OCI-LY7 (cell line): ENCODE measurements around the gene GADD45GIP1. TPM values are rescaled to one million over a fixed set of nuclear protein-coding genes. Genes with fewer than 3 reads are reported as not detected.
"Not testable (repeated sequence)": the region's sequence is repeated elsewhere in the genome, so short reads cannot be mapped to it uniquely, and the experiment has no call there.

ENCODE experiments used
- BruUV-seq: library from RNA; stranded (reverse); fragments of 400-500 nt; replicated peaks from 2 replicates; lab custom pipeline; 2021; lab: Mats Ljungman, UMichigan
- CTCF ChIA-PET: fragments of 300-600 bp; sonication (Branson Sonifier 250); formaldehyde crosslinking; loops from one replicate; lab custom pipeline; 2022; ENCODE audit warnings: antibody characterized with exemption; ENCODE audit not compliant: unreplicated experiment; lab: Charles Lee
- POLR2A ChIA-PET: fragments of 300-600 bp; sonication (Branson Sonifier 250); formaldehyde crosslinking; loops from one replicate; lab custom pipeline; 2022; ENCODE audit warnings: antibody characterized with exemption; lab: Charles Lee
- DNase-seq: peaks from one replicate; pipeline ENCODE4 v3.0.0-alpha.2; 2015; ENCODE audit warnings: low spot score
- H2AFZ ChIP-seq: fragments of 200-600 bp; sonication (generic), shearing (Covaris generic); 2 replicates; pipeline ENCODE4 v1.6.1; 2014; ENCODE audit warnings: mild to moderate bottlenecking, antibody characterized with exemption, low read length, moderate library complexity
- H3K27ac ChIP-seq: fragments of 200-600 bp; sonication (generic); 2 replicates; pipeline ENCODE4 v1.5.1; 2014; ENCODE audit warnings: mixed run types, low read depth, mild to moderate bottlenecking, moderate library complexity, low read length, inconsistent platforms; ENCODE audit not compliant: poor library complexity, severe bottlenecking
- H3K36me3 ChIP-seq: fragments of 200-600 bp; sonication (generic); 2 replicates; pipeline ENCODE4 v1.6.1; 2014; ENCODE audit warnings: mild to moderate bottlenecking, antibody characterized with exemption, low read length, moderate library complexity, mixed read lengths; ENCODE audit not compliant: insufficient read depth
- H3K4me1 ChIP-seq: fragments of 200-600 bp; sonication (generic); 2 replicates; pipeline ENCODE4 v1.5.1; 2014; ENCODE audit warnings: mild to moderate bottlenecking, low read length; ENCODE audit not compliant: insufficient read depth, poor library complexity, severe bottlenecking
- H3K4me2 ChIP-seq: fragments of 200-600 bp; sonication (generic); 2 replicates; pipeline ENCODE4 v1.6.1; 2014; ENCODE audit warnings: mild to moderate bottlenecking, low read length
- H3K4me3 ChIP-seq: fragments of 200-600 bp; sonication (generic); 2 replicates; pipeline ENCODE4 v1.5.1; 2014; ENCODE audit warnings: mild to moderate bottlenecking, low read depth, low read length; ENCODE audit not compliant: poor library complexity, severe bottlenecking
- H3K79me2 ChIP-seq: fragments of 200-600 bp; sonication (generic); 2 replicates; pipeline ENCODE4 v1.6.1; 2016; ENCODE audit warnings: low read depth, mild to moderate bottlenecking, low read length, moderate library complexity, mixed read lengths; ENCODE audit not compliant: insufficient read depth
- H3K9me2 ChIP-seq: fragments of 200-600 bp; sonication (generic); 2 replicates; pipeline ENCODE4 v1.6.1; 2016; ENCODE audit warnings: mild to moderate bottlenecking, low read length, mixed read lengths; ENCODE audit not compliant: insufficient read depth
- H3K9me3 ChIP-seq: fragments of 200-600 bp; sonication (generic); 2 replicates; pipeline ENCODE4 v1.6.1; 2014; ENCODE audit warnings: mild to moderate bottlenecking, mixed run types, low read length, mixed read lengths
- H4K20me1 ChIP-seq: fragments of 200-600 bp; sonication (generic); 2 replicates; pipeline ENCODE4 v1.6.1; 2014; ENCODE audit warnings: mild to moderate bottlenecking, antibody characterized with exemption, low read length, moderate library complexity, mixed read lengths; ENCODE audit not compliant: insufficient read depth
- EZH2phosphoT487 ChIP-seq: fragments of 200-600 bp; sonication (generic); IDR thresholded peaks from 2 replicates; pipeline ENCODE4 v1.6.1; 2018; ENCODE audit warnings: low read depth, borderline replicate concordance, mild to moderate bottlenecking, mixed run types, antibody characterized with exemption, low read length, moderate library complexity, mixed read lengths
- intact Hi-C: fragments of 100-400 bp; cut with micrococcal nuclease; formaldehyde crosslinking; loops from one replicate; pipeline ENCODE4 v1.10.0; 2022; ENCODE audit not compliant: unreplicated experiment
- total RNA-seq, 2 experiments: library from RNA; depleted of rRNA in 1 of 2; stranded (reverse); fragments of >200 nt in 1 of 2; shearing (Covaris generic) in 1 of 2; gene quantifications; 2 replicates each; pipeline ENCODE4 v1.2.3, GENCODE V29; 2014 to 2022
- TF ChIP-seq, protein P1 (sequence below): fragments of 200-600 bp; sonication (generic); conservative IDR thresholded peaks from 2 replicates; pipeline ENCODE4 v1.5.1; 2014; ENCODE audit warnings: mild to moderate bottlenecking, antibody characterized with exemption, low read length, moderate library complexity, mixed read lengths

The GADD45GIP1 gene
- total RNA-seq, 2 experiments from 2014 or later = 29.5 to 32.4 TPM

DNA sequence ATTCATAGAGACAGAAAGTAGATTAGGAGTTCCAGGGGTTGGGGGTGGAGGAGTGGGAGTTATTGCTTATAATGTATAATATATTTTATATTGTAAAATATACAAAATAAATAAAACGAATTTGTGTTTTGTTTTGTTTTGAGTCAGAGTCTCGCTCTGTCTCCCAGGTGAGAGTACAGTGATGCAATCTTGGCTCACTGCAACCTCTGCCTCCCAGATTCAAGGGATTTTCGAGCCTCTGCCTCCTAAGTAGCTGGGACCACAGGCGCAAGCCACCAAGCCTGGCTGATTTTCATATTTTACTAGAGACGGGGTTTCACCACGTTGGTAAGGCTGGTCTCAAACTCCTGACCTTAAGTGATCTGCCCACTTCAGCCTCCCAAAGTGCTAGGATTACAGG, 2.5 kb upstream of the GADD45GIP1 start:
- CTCF ChIA-PET = no interaction called here
- POLR2A ChIA-PET = no interaction called here
- no TSS peak for BruUV-seq

GRCh38 chr19:12957389-12957952, 448 bp upstream of the GADD45GIP1 start:
- Histone ChIP-seq H3K4me3 (peak overlapping the region; percentile 78), H3K4me1 (peaks cover 38% of the 10 kb centered on the region), H3K79me2 (peaks cover 35% of the 10 kb centered on the region; the same call in 1 of the 2 replicates), H3K4me2 (peak overlapping the region; percentile 56), H2AFZ (peak overlapping the region; percentile 79), H3K27ac (peak overlapping the region; percentile 84), H3K36me3 (peaks cover 28% of the 10 kb centered on the region)
- H3K9me3 ChIP-seq, H3K9me2 ChIP-seq, CTCF ChIA-PET, BruUV-seq, H4K20me1 ChIP-seq: not testable (repeated sequence)
- intact Hi-C loops = loop anchor here (5.0 kb wide), 1 partner anchor 65 kb away; the partner anchor contains the start of gene GCDH
- peak; percentile 71 for DNase-seq
- POLR2A ChIA-PET = interaction anchor here (0.7 kb wide), 1 partner anchor 111 kb away, joined by 6 read pairs; no protein-coding TSS in a partner anchor

More for the DNA sequence above, 2.5 kb upstream of the GADD45GIP1 start:
- Histone ChIP-seq H3K36me3 (peaks cover 9% of the 10 kb centered on the region; the same call in 1 of the 2 replicates), H3K4me1 (peaks cover 24% of the 10 kb centered on the region), H3K79me2 (peaks cover 33% of the 10 kb centered on the region; the same call in 1 of the 2 replicates), H3K4me3 (no peak overlapping the region), H3K9me3 (no peaks in the 10 kb centered on the region), H3K4me2 (no peak overlapping the region), H2AFZ (no peak overlapping the region), H3K27ac (no peak overlapping the region), H4K20me1 (no peaks in the 10 kb centered on the region), H3K9me2 (no peaks in the 10 kb centered on the region)
- DNase-seq = no peak
- intact Hi-C loops = loop anchor here (5.0 kb wide), 1 partner anchor 67 kb away; the partner anchor contains the start of gene GCDH
- no peak for TF ChIP-seq EZH2phosphoT487
- TF ChIP-seq, protein P1, sequence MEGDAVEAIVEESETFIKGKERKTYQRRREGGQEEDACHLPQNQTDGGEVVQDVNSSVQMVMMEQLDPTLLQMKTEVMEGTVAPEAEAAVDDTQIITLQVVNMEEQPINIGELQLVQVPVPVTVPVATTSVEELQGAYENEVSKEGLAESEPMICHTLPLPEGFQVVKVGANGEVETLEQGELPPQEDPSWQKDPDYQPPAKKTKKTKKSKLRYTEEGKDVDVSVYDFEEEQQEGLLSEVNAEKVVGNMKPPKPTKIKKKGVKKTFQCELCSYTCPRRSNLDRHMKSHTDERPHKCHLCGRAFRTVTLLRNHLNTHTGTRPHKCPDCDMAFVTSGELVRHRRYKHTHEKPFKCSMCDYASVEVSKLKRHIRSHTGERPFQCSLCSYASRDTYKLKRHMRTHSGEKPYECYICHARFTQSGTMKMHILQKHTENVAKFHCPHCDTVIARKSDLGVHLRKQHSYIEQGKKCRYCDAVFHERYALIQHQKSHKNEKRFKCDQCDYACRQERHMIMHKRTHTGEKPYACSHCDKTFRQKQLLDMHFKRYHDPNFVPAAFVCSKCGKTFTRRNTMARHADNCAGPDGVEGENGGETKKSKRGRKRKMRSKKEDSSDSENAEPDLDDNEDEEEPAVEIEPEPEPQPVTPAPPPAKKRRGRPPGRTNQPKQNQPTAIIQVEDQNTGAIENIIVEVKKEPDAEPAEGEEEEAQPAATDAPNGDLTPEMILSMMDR = no peak

DNA sequence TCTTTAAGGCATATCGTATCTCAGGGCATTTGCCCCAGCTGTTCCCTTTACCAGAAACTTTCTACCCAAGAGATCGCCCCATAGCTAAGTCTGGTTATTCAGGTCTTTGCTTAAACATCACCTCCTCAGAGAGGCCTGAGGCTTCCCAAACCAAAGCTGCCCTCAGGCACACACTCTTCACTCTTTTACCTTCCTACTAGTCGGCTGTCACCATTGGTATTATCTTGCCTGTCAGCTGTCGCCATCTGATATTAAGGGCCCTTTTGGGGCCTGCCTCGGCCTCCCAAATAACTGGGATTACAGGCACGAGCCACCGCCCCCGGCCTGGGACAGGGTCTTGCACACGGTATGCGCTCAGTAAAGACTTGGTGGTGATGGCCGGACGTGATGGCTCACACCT, 1.0 kb downstream of the GADD45GIP1 start:
- no peak for DNase-seq
- peaks cover 43% of the 10 kb centered on the region for H3K36me3 ChIP-seq
- peaks cover 35% of the 10 kb centered on the region; the same call in 1 of the 2 replicates for H3K79me2 ChIP-seq
- peaks cover 38% of the 10 kb centered on the region for H3K4me1 ChIP-seq
- peak overlapping the region; percentile 78 for H3K4me3 ChIP-seq
- TF ChIP-seq, protein P1 = no peak
- no peak for TF ChIP-seq EZH2phosphoT487
- H3K4me2 ChIP-seq = peak overlapping the region; percentile 56
- no peaks in the 10 kb centered on the region for H3K9me3 ChIP-seq
- H3K9me2 ChIP-seq = no peaks in the 10 kb centered on the region
- intact Hi-C loops = loop anchor here (5.0 kb wide), 1 partner anchor 64 kb away; the partner anchor contains the start of gene GCDH
- CTCF ChIA-PET = no interaction called here
- no peak overlapping the region for H2AFZ ChIP-seq
- POLR2A ChIA-PET = interaction anchor here (0.9 kb wide), 1 partner anchor 10 kb away, joined by 4 read pairs; no protein-coding TSS in a partner anchor
- H4K20me1 ChIP-seq = no peaks in the 10 kb centered on the region
- peak overlapping the region; percentile 84 for H3K27ac ChIP-seq
- TSS peak; percentile 71 for BruUV-seq

DNA sequence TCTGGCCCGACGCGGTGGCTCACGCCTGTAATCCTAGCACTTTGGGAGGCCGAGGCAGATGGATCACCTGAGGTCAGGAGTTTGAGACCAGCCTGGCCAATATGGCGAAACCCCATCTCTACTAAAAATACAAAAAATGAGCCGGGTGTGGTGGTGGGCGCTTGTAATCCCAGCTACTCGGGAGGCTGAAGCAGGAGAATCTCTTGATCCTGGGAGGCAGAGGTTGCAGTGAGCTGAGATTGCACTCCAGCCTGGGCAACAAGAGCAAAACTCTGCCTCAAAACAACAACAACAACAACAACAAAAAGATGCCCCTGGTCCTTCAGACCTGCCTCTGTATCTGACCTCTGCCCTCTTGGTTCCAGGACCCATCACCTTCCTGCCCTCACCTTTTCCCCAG, 1.4 kb downstream of the GADD45GIP1 start:
- H2AFZ ChIP-seq, H3K9me3 ChIP-seq, CTCF ChIA-PET, BruUV-seq, H4K20me1 ChIP-seq, DNase-seq, H3K9me2 ChIP-seq: not testable (repeated sequence)
- peak overlapping the region; percentile 84 for H3K27ac ChIP-seq
- H3K79me2 ChIP-seq = peaks cover 35% of the 10 kb centered on the region; the same call in 1 of the 2 replicates
- H3K4me2 ChIP-seq = peak overlapping the region; percentile 56
- peaks cover 47% of the 10 kb centered on the region for H3K36me3 ChIP-seq
- POLR2A ChIA-PET = interaction anchor here (0.9 to 1.5 kb wide), 2 partner anchors 9 to 10 kb away, joined by 3 to 4 read pairs; no protein-coding TSS in a partner anchor
- H3K4me3 ChIP-seq = peak overlapping the region; percentile 78
- intact Hi-C loops = loop anchor here (5.0 kb wide), 1 partner anchor 63 kb away; the partner anchor contains the start of gene GCDH
- peaks cover 38% of the 10 kb centered on the region for H3K4me1 ChIP-seq
